Stimulated activated CD8-positive, alpha-beta memory T cell treated with anti-CD3 and anti-CD28 coated beads, Interleukin-4, amount 100 ng/mL, for 1 hour (primary cell): ENCODE data around the gene LGI1.
"Not testable (repeated sequence)": the region's sequence is repeated elsewhere in the genome, so short reads cannot be mapped to it uniquely, and the experiment has no call there.

Experiments
- DNase-seq, 2 donors: peaks; one replicate each; pipeline ENCODE4 v3.0.0-alpha.2; 2020; ENCODE audit warnings: low read depth in 2 of 2, low spot score in 1 of 2

LGI1 gene

GRCh38 chr10:93804200-93804599, 46.5 kb downstream of the LGI1 start:
- no peak for DNase-seq

GRCh38 chr10:93806903-93807302, 49.2 kb downstream of the LGI1 start:
- no peak for DNase-seq

GRCh38 chr10:93807371-93807770, 49.6 kb downstream of the LGI1 start:
- no peak for DNase-seq

GRCh38 chr10:93812659-93813338, 55.1 kb downstream of the LGI1 start:
- DNase-seq = no peak

GRCh38 chr10:93813507-93814465, 56.0 kb downstream of the LGI1 start:
- no peak for DNase-seq

GRCh38 chr10:93815304-93816096, 57.8 kb downstream of the LGI1 start:
- no peak for DNase-seq

- DNase-seq = no peak
Observed at GRCh38 chr10:93816123-93816747, 58.5 kb downstream of the LGI1 start.

- DNase-seq = no peak
Observed at GRCh38 chr10:93818086-93818485, 60.4 kb downstream of the LGI1 start.

GRCh38 chr10:93819520-93819919, 61.8 kb downstream of the LGI1 start:
- DNase-seq = no peak

- DNase-seq = no peak
Observed at GRCh38 chr10:93820434-93820833, 62.7 kb downstream of the LGI1 start.

- DNase-seq = no peak
Observed at GRCh38 chr10:93821051-93821772, 63.5 kb downstream of the LGI1 start.

GRCh38 chr10:93826355-93826754, 68.6 kb downstream of the LGI1 start:
- no peak for DNase-seq

- DNase-seq = no peak
Observed at GRCh38 chr10:93827056-93827804, 69.5 kb downstream of the LGI1 start.

- DNase-seq = not testable (repeated sequence)
Observed at GRCh38 chr10:93831065-93831464, 73.3 kb downstream of the LGI1 start.

GRCh38 chr10:93835770-93836169, 78.0 kb downstream of the LGI1 start:
- DNase-seq = no peak

GRCh38 chr10:93837822-93838221, 80.1 kb downstream of the LGI1 start:
- no peak for DNase-seq

- no peak for DNase-seq
Observed at GRCh38 chr10:93838278-93838677, 80.5 kb downstream of the LGI1 start.

GRCh38 chr10:93841961-93842360, 84.2 kb downstream of the LGI1 start:
- no peak for DNase-seq

- DNase-seq = no peak
Observed at GRCh38 chr10:93844979-93845626, 87.4 kb downstream of the LGI1 start.
